Common myeloid progenitor, CD34-positive (primary cell): ENCODE results near the gene TECTA.

Experiments used
- CTCF ChIA-PET: fragments of 350-600 bp; sonication (Branson Sonifier 250); formaldehyde crosslinking; loops from one replicate; lab custom pipeline; 2021; ENCODE audit warnings: antibody characterized with exemption; lab: Charles Lee
- POLR2A ChIA-PET: fragments of 350-600 bp; sonication (Branson Sonifier 250); formaldehyde crosslinking; loops from one replicate; lab custom pipeline; 2021; ENCODE audit warnings: antibody characterized with exemption; lab: Charles Lee
- DNase-seq, 3 donors: peaks; one replicate each; pipeline versions ENCODE4 v3.0.0 to v3.0.0-alpha.2; 2013
- H3K27ac ChIP-seq, 2 experiments: 1 replicate in 1 of 2; 2 replicates in 1 of 2; pipeline ENCODE4 v1.7.0; 2013; ENCODE audit warnings: inconsistent platforms in 2 of 2, low read length in 2 of 2, mild to moderate bottlenecking in 2 of 2, low read depth in 1 of 2, moderate library complexity in 1 of 2; ENCODE audit not compliant: severe bottlenecking in 2 of 2, insufficient read depth in 1 of 2, poor library complexity in 1 of 2
- H3K27me3 ChIP-seq, 5 experiments: replicated peaks in 2 of 5; 1 replicate in 3 of 5; 2 replicates in 2 of 5; pipeline versions ENCODE4 v1.6.1 to v1.7.0; 2013; ENCODE audit warnings: low read length in 4 of 5, mild to moderate bottlenecking in 2 of 5, moderate library complexity in 2 of 5, inconsistent platforms in 1 of 5; ENCODE audit not compliant: insufficient read depth in 5 of 5, control insufficient read depth in 4 of 5
- H3K36me3 ChIP-seq, 4 experiments: 1 replicate in 2 of 4; 2 replicates in 2 of 4; pipeline versions ENCODE4 v1.6.1 to v1.7.0; 2013; ENCODE audit warnings: low read length in 3 of 4, control low read depth in 1 of 4, mild to moderate bottlenecking in 1 of 4; ENCODE audit not compliant: control insufficient read depth in 4 of 4, insufficient read depth in 4 of 4
- H3K4me1 ChIP-seq, 4 experiments: 1 replicate in 3 of 4; 2 replicates in 1 of 4; pipeline versions ENCODE4 v1.6.1 to v1.7.1; 2013; ENCODE audit warnings: low read length in 3 of 4, mild to moderate bottlenecking in 3 of 4, control low read depth in 1 of 4, inconsistent platforms in 1 of 4, moderate library complexity in 1 of 4; ENCODE audit not compliant: control insufficient read depth in 4 of 4, insufficient read depth in 4 of 4; ENCODE audit errors: control extremely low read depth in 1 of 4
- H3K4me3 ChIP-seq, 7 experiments: 1 replicate in 4 of 7; 2 replicates in 3 of 7; pipeline versions ENCODE4 v1.5.1 to v1.7.0; 2013; ENCODE audit warnings: mild to moderate bottlenecking in 7 of 7, low read length in 6 of 7, moderate library complexity in 6 of 7, inconsistent platforms in 2 of 7, low read depth in 2 of 7, control low read depth in 1 of 7; ENCODE audit not compliant: insufficient read depth in 4 of 7, control insufficient read depth in 1 of 7; ENCODE audit errors: extremely low read depth in 1 of 7
- H3K9me3 ChIP-seq, 5 experiments: 1 replicate in 4 of 5; 2 replicates in 1 of 5; pipeline versions ENCODE4 v1.6.1 to v1.7.1; 2013; ENCODE audit warnings: low read length in 4 of 5, mild to moderate bottlenecking in 2 of 5, inconsistent platforms in 1 of 5, low read depth in 1 of 5, moderate library complexity in 1 of 5; ENCODE audit not compliant: control insufficient read depth in 4 of 5, insufficient read depth in 2 of 5; ENCODE audit errors: control extremely low read depth in 1 of 5
- WGBS: methylation state at CpG from one replicate; pipeline ENCODE4 v1.1.5; 2013; ENCODE audit not compliant: insufficient coverage; 5-methylcytosine and 5-hydroxymethylcytosine counted together

Gene TECTA

DNA sequence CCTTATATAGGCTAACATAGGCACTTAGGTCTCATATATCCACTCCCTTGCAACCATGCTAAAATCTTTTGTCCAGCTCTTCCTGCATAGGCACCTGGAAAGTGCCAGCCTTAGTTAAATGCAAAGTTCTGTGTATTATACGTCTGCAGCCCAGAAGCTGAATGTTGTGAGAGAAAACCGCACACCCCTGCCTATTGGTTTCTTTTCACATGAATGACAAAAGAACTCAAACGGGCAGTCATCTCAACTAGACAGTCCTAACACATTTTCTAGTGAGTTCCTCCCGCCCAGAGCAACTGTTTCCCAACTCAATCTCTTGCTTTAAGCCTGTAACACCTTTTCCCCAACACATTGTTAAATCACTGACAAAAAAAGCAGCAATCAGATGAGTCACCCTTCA is 122.1 kb downstream of the TECTA start:
- Histone ChIP-seq H3K4me1 (no peaks in the 10 kb centered on the region), H3K27me3 (peaks cover 0 to 11% (median 0%) of the 10 kb centered on the region in 5 experiments), H3K9me3 (peaks cover 0 to 3% (median 0%) of the 10 kb centered on the region in 5 experiments), H3K4me3 (no peak overlapping the region), H3K27ac (no peak overlapping the region), H3K36me3 (no peaks in the 10 kb centered on the region)
- ChIA-PET POLR2A (no interaction called here), CTCF (no interaction called here)
- no peak for DNase-seq
- 96% methylated on average over 4 of the region's 4 CpGs for WGBS

DNA sequence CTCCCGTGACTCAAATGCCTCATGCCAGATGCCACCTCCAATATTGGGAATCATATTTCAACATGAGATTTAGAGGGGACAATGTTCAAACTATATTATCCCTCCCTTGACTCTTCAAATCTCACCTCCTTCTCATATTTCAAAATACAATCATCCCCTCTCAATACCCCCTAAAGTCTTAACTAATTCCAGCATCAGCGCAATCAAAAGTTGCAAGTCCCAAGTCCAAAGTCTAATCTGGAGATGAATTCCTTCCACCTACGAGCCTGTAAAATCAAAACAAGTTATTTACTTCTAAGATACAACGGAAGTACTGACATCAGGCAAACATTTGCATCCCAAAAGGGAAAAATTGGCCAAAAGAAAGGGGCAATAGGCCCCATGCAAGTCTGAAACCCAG is 124.3 kb downstream of the TECTA start:
- Histone ChIP-seq H3K27me3 (peaks cover 0 to 11% (median 0%) of the 10 kb centered on the region in 5 experiments), H3K4me3 (no peak overlapping the region), H3K36me3 (no peaks in the 10 kb centered on the region), H3K27ac (no peak overlapping the region), H3K9me3 (peaks cover 0 to 3% (median 0%) of the 10 kb centered on the region in 5 experiments), H3K4me1 (no peaks in the 10 kb centered on the region)
- DNase-seq: no peak
- CTCF ChIA-PET: no interaction called here
- POLR2A ChIA-PET: no interaction called here
- 100% methylated on average over 3 of the region's 4 CpGs for WGBS

- CTCF ChIA-PET: no interaction called here
- 100% methylated on average over 1 of the region's 1 CpG for WGBS
- DNase-seq: no peak
- Histone ChIP-seq H3K9me3 (peaks cover 0 to 3% (median 0%) of the 10 kb centered on the region in 5 experiments), H3K4me1 (no peaks in the 10 kb centered on the region), H3K27me3 (peaks cover 0 to 12% (median 0%) of the 10 kb centered on the region in 5 experiments), H3K36me3 (no peaks in the 10 kb centered on the region), H3K4me3 (no peak overlapping the region), H3K27ac (no peak overlapping the region)
- POLR2A ChIA-PET: no interaction called here
Observed at GRCh38 chr11:121226415-121227263, 125.6 kb downstream of the TECTA start.

GRCh38 chr11:121228851-121229250 is 127.8 kb downstream of the TECTA start:
- DNase-seq: no peak
- H3K9me3 ChIP-seq: peaks cover 0 to 3% (median 0%) of the 10 kb centered on the region in 5 experiments
- ChIA-PET POLR2A (no interaction called here), CTCF (no interaction called here)
- H3K27me3 ChIP-seq: peaks cover 0 to 8% (median 0%) of the 10 kb centered on the region in 5 experiments
- H3K4me1 ChIP-seq: no peaks in the 10 kb centered on the region
- no peaks in the 10 kb centered on the region for H3K36me3 ChIP-seq
- WGBS: 100% methylated on average over 1 of the region's 1 CpG
- no peak overlapping the region for H3K4me3 ChIP-seq
- H3K27ac ChIP-seq: no peak overlapping the region

- no peak overlapping the region for H3K27ac ChIP-seq
- WGBS: no CpG with 5 or more reads among the region's 5 CpGs
- peaks cover 0 to 3% (median 0%) of the 10 kb centered on the region in 5 experiments for H3K9me3 ChIP-seq
- POLR2A ChIA-PET: no interaction called here
- no peak overlapping the region for H3K4me3 ChIP-seq
- no peaks in the 10 kb centered on the region for H3K36me3 ChIP-seq
- H3K4me1 ChIP-seq: no peaks in the 10 kb centered on the region
- CTCF ChIA-PET: interaction anchor here (0.5 kb wide), 1 partner anchor 218 kb away, joined by 3 read pairs; no protein-coding TSS in a partner anchor
- peaks cover 0 to 8% (median 0%) of the 10 kb centered on the region in 5 experiments for H3K27me3 ChIP-seq
- DNase-seq: no peak
Observed at GRCh38 chr11:121229495-121230215, 128.6 kb downstream of the TECTA start.

DNA sequence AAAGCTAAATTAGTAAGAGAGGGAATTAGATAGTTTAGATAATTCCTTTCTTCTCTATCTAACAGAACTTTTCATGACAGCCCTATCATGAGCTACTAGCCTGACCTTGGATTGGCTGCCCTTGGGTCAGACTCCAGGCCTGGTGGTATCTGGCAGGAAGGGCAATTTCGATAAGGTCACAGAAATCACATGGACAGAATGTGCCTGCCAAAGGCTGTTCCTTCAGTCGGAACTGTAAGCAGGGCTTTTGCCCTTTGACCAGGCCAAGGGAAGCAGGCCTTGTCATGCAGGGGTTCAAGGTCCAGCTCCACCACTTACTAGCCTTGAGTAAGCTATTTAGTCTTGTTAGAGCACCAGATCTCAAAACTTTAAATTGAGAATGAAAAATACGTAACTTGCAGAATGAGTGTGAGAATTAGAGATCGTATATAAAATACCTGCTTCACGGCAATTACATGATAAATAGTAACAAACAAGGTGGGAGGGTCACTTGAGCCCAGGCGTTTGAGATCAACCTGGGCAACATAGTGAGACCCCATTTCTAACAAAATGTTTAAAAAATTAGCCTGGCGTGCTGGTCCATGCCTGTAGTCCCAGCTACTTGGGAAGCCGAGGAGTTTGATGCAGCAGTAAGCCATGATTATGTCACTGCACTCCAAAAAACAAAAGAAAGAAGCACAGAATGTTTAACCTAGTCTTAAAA is 130.7 kb downstream of the TECTA start:
- Histone ChIP-seq H3K4me3 (no peak overlapping the region), H3K27ac (no peak overlapping the region), H3K27me3 (peaks cover 0 to 5% (median 0%) of the 10 kb centered on the region in 5 experiments), H3K36me3 (no peaks in the 10 kb centered on the region), H3K4me1 (no peaks in the 10 kb centered on the region), H3K9me3 (peaks cover 0 to 3% (median 0%) of the 10 kb centered on the region in 5 experiments)
- POLR2A ChIA-PET: no interaction called here
- DNase-seq: no peak
- WGBS: 97% methylated on average over 8 of the region's 8 CpGs
- CTCF ChIA-PET: interaction anchor here (1.0 kb wide), 1 partner anchor 9 kb away, joined by 4 read pairs; no protein-coding TSS in a partner anchor
